ENCODE data around the gene UBE2L3.

The UBE2L3 gene

DNA sequence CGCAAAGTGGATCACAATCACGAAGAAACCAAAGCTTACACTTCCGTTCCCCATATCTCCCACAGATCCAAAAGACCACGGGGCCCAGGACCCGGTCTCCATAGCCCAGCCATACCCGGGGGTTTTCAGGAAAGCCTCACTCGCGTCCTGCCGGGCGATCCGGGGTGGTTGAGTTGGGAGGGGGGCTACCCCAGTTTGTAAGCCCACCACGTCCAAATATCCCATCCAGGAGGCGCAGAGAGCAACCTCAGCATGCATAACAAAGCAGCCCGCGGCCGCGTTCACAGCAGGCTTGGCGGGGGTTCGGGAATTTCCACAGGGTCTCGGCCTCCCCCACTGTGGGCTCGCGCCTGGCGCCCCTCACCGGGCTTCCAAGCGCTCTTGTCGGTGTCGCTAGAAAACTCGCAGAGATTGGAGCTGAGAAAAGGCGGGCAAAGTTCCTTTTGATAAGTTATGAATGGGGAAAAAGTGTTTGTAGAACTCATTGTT, 84.1 kb downstream of the UBE2L3 start (continued):
- TF ChIP-seq ZNF18 (tag by site-specific recombination; IDR thresholded peaks at IDR 0.05) (no peak), ZNF626 (tag by site-specific recombination; IDR thresholded peaks at IDR 0.05) (no peak), ZBTB17 (tag by site-specific recombination; IDR thresholded peaks at IDR 0.05) (peak; percentile 26; the same call in 1 of the 2 replicates), ZBTB26 (tag by site-specific recombination; optimal IDR thresholded peaks at IDR 0.05) (peak; percentile 54), KLF8 (tag by site-specific recombination; IDR thresholded peaks at IDR 0.05) (no peak), ZBTB8A (tag by site-specific recombination; IDR thresholded peaks at IDR 0.05) (peak; percentile 54), ZNF600 (tag by site-specific recombination; IDR thresholded peaks at IDR 0.05) (peak; percentile 66), ZNF280D (tag by site-specific recombination; IDR thresholded peaks at IDR 0.05) (no peak), ZNF776 (tag by site-specific recombination; IDR thresholded peaks at IDR 0.05; ENCODE audit: borderline replicate concordance) (no peak), ZFP69B (tag by site-specific recombination; IDR thresholded peaks at IDR 0.05) (no peak), GLIS1 (tag by site-specific recombination; IDR thresholded peaks at IDR 0.05) (peak; percentile 74), ZNF654 (tag by site-specific recombination; IDR thresholded peaks at IDR 0.05; ENCODE audit: low read depth) (no peak), ZNF335 (tag by site-specific recombination; conservative IDR thresholded peaks at IDR 0.05) (peak; percentile 83), OSR2 (tag by site-specific recombination; IDR thresholded peaks at IDR 0.05) (no peak), ZNF404 (tag by site-specific recombination; IDR thresholded peaks at IDR 0.05) (no peak), GLIS2 (tag by site-specific recombination; IDR thresholded peaks at IDR 0.05) (peak; percentile 82), ZBTB7A (tag by site-specific recombination; IDR thresholded peaks at IDR 0.05; ENCODE audit: low read depth) (peak; percentile 45; the same call in 1 of the 2 replicates), PRDM6 (tag by site-specific recombination; IDR thresholded peaks at IDR 0.05) (no peak), KLF10 (tag by site-specific recombination; IDR thresholded peaks at IDR 0.05) (no peak), ZFP3 (tag by site-specific recombination; IDR thresholded peaks at IDR 0.05; ENCODE audit: low read depth) (no peak), ZNF324 (tag by site-specific recombination; IDR thresholded peaks at IDR 0.05) (no peak), MYNN (tag by site-specific recombination; IDR thresholded peaks at IDR 0.05; ENCODE audit: borderline replicate concordance) (no peak)
- TF ChIP-seq, protein P1, sequence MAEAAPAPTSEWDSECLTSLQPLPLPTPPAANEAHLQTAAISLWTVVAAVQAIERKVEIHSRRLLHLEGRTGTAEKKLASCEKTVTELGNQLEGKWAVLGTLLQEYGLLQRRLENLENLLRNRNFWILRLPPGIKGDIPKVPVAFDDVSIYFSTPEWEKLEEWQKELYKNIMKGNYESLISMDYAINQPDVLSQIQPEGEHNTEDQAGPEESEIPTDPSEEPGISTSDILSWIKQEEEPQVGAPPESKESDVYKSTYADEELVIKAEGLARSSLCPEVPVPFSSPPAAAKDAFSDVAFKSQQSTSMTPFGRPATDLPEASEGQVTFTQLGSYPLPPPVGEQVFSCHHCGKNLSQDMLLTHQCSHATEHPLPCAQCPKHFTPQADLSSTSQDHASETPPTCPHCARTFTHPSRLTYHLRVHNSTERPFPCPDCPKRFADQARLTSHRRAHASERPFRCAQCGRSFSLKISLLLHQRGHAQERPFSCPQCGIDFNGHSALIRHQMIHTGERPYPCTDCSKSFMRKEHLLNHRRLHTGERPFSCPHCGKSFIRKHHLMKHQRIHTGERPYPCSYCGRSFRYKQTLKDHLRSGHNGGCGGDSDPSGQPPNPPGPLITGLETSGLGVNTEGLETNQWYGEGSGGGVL (tag by site-specific recombination; IDR thresholded peaks at IDR 0.05): 0 out of 2 replicates have a peak, but pooled peaks have one; percentile 8

Data from HEK293 (cell line).